ENCODE data around the gene RAPGEF5.

GRCh38 chr7:22082886-22083703, 273.9 kb downstream of the RAPGEF5 start:
- TF ChIP-seq EZH2 (IDR thresholded peaks at IDR 0.05; ENCODE audit: low read depth): no peak
- TF ChIP-seq, protein P1, sequence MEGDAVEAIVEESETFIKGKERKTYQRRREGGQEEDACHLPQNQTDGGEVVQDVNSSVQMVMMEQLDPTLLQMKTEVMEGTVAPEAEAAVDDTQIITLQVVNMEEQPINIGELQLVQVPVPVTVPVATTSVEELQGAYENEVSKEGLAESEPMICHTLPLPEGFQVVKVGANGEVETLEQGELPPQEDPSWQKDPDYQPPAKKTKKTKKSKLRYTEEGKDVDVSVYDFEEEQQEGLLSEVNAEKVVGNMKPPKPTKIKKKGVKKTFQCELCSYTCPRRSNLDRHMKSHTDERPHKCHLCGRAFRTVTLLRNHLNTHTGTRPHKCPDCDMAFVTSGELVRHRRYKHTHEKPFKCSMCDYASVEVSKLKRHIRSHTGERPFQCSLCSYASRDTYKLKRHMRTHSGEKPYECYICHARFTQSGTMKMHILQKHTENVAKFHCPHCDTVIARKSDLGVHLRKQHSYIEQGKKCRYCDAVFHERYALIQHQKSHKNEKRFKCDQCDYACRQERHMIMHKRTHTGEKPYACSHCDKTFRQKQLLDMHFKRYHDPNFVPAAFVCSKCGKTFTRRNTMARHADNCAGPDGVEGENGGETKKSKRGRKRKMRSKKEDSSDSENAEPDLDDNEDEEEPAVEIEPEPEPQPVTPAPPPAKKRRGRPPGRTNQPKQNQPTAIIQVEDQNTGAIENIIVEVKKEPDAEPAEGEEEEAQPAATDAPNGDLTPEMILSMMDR (conservative IDR thresholded peaks at IDR 0.05): peak; percentile 99
